GM21526 (cell line): ENCODE data around the gene USP7.
"Not testable (repeated sequence)": the region's sequence is repeated elsewhere in the genome, so short reads cannot be mapped to it uniquely, and the experiment has no call there.

Source experiments
- ATAC-seq: cut with Tn5 transposase; IDR thresholded peaks from one replicate; pipeline ENCODE4 v1.9.1; 2021; ENCODE audit warnings: moderate library complexity; ENCODE audit not compliant: unreplicated experiment, low FRiP score

Gene USP7

GRCh38 chr16:8850279-8850885, 113.3 kb downstream of the USP7 start:
- ATAC-seq, result no peak

DNA sequence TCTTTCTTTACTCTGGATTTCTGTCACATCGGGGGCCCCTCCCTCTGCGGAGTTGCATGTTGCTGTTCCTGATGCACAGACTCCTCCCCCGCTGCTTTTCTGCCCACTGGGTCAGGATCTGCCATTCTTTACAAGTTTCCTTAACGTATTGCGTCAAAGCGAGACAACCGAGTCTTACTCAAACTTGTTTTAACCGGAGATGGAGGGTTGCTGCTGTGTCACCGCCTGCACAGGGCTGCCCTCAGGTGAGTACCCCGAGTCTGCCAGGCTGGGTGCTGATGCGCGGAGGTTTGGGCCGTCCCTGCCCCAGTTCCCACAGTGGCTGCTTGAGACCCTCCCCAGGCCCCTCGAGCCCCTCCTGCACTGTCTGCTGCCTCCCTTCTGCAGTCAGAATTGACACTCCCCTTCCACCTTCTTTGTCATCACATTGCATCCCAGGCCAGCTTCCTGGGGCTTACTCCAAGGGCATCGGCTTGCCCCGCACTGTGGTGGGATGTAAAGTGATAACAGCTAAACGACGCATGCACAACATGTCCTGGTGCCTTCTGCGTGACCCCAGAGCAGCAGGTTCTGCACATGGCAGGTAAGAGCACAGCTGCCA, 114.2 kb downstream of the USP7 start:
- ATAC-seq, result no peak

GRCh38 chr16:8848939-8849391, 114.7 kb downstream of the USP7 start:
- no peak for ATAC-seq

DNA sequence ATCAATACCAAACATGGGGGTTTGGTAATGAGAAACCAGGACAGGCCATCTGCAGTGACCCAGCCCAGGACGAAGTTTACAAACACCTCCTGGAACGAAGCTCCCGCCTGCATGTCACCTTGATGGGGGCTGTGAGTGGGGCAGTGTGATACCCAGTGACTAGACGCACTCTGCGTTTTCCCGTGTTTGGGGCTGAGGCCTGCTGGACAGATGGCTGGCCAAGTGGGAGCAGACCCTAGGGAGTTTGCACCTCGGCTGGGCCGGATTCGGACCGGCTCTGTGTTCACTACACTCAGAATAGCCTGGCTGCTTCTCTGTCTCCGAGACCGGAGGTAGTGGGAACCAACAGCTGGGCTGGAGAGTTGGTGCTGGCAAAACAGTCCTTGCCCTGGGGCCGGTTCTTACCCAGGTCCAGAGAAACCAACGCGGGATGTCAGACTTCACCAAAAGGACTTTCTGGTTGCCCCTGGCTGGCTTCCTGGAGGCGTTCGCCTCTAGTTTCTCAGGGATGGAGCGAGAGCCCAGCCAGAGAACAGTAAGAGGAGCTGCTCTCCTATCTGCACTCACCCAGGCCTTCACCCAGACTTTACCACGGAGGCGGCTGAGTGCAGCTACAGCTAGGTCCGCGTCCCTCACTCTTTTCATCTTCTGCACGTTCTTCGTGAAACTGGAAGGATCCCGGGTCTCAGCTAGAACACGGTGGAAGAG, 115.3 kb downstream of the USP7 start:
- ATAC-seq, result no peak

GRCh38 chr16:8847623-8848022, 116.1 kb downstream of the USP7 start:
- no peak for ATAC-seq

GRCh38 chr16:8847145-8847544, 116.6 kb downstream of the USP7 start:
- ATAC-seq, result no peak

DNA sequence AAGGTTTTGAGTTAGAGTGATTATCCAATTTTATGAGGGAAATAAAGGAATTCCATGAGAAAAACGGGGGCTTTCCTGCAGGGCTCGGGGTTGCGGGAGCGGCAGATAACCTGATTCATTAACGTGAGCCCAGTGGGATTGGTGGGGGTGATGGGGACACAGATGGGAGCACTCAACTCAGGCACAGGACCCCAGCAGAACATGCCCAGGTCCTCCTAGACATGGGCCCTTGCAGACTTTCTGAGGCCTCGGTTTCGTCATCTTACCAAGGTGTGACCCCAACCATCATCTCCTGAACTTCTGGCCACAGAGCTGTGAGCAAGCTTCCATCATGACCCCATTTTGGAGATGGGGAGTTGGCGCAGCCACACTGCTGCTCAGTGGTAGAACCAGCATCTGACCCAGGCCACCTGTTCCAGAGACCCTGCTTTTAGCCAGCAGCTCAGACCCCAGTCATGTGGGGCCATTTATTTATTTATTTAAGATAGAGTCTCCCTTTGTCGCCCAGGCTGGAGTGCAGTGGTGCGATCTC, 117.2 kb downstream of the USP7 start:
- ATAC-seq, result no peak

DNA sequence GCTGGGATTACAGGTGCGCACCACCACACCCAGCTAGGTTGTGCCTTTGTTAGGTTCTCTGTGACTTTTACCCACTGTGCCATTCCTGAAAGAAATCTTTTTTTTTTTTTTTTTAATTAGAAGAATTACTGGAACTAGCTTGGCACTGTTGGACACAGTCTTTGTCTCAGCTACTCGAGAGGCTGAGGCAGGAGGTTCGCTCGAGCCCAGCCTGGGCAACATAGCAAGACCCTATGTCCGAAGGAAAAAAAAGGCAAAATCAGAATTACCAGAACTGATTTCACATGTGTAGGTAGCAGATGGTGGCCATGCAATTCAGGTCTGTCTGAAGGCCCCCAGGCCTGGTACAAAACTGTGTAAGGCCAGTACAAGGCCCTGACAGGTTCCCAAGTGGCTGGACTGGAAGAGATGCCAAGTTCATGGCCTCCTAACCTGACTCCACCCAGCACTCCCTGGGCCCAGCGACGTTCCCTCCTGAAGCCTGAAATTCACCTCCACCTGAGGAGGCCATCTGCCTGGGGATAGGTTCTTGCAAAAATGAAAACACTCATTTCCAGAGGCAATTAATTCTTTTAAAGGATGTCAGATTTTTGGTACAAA, 117.9 kb downstream of the USP7 start:
- ATAC-seq, result no peak

- ATAC-seq, result not testable (repeated sequence)
Measured at GRCh38 chr16:8843296-8843695, 120.4 kb downstream of the USP7 start.
